GM18870 (cell line): Measurements from ENCODE around the gene HOXB6.

Source experiments
- ATAC-seq: cut with Tn5 transposase; IDR thresholded peaks from one replicate; pipeline ENCODE4 v1.9.1; 2021; ENCODE audit warnings: moderate library complexity; ENCODE audit not compliant: unreplicated experiment

Gene HOXB6

DNA sequence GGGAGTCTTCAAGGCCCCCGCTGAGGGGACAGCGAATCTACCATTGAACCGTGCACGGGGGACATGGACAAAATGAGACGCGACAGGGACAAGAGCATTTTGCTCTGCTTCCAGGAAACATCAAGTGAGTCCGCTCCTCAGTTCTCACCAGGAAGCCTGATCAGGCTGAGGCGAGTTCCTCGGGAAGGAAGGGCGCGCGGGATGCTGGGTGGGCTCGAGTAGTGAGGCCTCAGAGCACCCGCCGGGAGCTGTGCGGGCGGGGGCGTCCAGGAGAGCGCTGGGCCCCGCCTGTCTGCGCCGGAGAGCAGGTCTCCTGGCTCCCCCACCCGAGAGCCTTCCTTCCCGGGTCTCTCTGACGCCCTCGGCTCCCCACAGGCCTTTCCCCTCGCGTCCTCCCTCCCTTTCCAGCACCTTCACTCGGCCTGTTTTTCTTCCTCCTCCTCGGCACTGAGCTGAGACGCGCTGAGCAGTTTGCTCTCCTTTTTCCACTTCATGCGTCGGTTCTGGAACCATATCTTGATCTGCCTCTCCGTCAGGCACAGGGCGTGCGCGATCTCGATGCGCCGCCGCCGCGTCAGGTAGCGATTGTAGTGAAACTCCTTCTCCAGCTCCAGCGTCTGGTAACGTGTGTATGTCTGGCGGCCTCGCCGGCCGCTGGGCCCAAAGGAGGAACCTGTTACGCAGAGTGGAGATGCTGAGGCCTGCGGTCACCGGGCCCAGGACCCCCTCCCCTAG lies 8.6 kb downstream of the HOXB6 start:
- no peak for ATAC-seq

DNA sequence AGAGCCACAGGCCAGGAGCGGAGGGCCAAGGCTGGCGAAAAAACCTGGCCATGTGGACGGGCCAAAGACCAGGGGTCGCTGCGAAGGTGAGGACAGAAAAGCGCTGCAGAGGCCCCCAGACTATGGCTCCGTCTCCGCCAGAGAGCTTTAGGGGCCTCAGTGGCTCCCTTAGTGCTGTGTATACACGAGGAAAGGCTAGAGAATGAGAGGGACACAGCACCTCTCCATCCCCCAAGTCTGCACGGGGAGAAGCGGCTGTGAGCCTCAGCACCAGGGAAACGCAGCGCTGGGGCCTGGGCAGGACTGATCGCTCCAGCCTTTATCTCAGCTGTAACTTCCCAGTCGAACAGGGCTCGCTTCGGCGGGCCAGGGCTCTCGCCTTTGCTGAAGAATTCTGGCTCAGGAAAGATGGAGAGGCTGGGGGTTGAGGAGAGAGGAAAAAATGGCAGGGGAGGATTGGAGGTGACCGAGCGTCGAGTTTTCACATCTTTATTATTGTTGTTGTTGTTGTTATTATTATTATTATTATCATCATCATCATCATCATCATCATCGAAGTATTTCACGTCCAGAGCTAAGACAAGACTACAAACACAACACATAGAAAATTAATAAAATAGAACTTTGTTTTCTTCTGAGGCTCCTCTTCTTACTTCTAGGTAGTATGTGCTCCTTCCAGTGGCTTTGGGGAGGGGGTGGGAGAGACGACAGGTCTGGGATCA lies 9.3 kb downstream of the HOXB6 start:
- no peak for ATAC-seq

DNA sequence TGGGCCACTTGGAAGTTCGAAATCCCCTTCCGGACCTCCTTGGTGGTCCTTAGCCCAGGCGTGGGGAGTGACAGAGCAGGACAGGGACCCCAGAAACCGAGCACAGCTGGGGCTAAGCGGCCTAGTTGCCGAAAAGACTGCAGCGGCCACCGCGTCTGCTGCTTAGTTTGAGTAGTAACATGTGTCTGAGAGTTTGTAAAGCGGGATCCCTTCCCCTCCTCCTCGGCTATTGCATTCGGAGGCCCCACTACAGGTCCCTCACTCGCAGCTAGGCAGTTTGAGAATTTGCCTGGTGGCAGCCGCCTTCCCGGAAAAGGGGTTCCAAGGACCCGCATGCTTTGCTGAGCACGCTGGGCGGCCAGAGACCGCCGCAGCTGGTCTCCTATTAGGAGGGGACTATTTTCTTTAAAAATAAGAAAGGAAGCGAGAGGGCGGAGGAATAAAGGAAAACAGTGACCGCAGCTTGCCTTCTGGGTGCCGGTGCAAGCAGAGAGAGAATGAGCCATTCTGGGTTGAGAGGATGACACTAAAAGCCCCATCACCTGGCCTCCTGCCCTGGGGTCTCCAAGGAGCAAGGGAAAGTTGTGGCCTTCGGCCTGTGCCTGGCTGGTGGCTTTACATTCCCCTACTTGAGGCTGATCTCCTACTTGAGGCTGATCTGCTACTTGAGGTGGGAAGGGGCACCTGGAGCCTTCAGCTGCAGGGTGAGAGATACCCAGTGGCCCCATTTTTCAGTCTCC lies 10.1 kb downstream of the HOXB6 start:
- no peak for ATAC-seq

DNA sequence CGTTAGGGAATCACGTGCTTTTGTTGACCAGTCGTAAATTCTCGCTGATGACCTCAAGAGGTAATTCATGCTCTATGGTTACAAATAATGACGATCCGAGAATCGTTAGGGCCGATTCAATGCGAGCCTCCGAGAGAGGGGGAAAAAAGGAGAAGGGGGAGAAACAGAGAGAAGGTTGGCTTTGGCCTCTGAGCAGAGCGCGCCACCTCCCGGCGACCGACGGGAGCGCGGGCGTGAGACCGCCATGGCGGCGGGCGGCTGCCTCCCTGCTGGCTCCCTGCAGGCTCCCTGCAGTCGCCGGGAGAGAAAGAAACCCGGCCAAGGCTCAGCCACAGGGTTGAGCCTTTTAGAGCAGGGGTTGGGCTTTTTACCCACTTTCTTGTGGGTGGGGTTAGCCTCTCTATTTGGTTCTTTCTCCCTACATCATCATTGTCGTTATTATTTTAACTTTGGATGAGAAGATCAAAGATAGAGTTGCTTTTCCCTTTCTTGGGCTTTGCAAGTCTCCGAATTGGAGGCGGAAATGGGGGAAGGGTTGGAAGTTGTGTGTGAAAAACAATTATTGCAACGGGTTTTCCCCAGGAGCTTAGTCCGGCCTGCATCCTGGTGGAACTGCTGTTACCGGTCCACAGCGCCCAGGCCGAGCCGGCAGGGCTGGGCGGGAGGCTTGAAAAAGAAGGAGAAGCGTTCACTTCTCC lies 10.8 kb downstream of the HOXB6 start:
- no peak for ATAC-seq

DNA sequence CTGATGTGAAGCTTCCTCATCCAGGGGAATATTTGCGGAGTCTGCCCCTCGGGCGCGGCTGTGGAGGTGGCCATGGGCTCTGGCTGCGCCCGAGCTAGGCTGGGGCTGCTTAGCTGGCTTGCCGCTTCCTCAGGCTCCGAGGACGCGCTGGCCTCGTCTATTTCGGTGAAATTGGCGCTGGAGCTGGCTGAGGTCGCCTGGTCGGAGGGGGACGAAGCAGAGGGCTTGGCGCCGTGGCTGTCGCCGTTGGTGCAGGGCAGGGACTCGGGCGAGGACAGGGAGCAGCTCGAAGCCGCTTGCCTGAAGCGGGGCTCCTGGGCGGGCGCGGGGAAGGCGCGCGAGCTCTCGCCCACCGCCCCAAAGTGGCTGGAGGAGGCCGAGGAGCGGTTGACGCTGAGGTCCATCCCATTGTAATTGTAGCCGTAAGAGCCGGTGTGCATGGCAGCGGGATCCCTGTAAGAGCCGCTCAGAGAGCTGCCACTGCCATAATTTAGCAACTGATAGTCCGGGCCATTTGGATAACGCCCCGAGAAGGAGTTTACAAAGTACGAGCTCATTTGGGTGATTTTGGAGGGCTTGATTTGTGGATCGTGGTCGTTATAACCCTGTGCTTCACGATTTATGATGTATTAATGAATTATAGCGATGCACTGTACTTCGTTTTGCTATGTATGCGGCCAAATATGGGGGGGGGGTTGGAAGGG lies 11.5 kb downstream of the HOXB6 start, which contains the start of gene HOXB5:
TSS of gene HOXB5 (minus strand) at position 654 of the 704 bp plus-strand sequence. CDS start at position 557, 97 bp downstream.
- no peak for ATAC-seq

DNA sequence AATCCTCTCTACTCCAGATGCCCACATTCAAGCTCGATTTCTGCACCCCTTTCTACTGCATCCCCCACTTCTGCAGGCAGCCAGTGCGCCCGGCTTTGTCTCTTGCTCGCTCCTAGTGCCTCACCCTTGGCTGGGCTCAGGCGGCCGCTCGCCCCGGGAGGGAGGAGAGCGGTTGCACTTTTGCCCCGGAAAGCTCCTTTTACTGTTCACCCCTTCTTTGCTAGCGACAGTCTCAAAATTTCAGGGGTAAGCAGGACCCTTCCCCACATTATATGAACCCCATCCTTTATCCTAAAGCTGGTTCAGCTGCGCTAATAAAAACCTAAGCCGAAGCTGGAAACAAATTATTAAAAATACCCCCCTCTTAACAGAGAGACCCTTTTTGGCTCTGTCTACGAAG lies 12.2 kb downstream of the HOXB6 start:
- ATAC-seq, result no peak

DNA sequence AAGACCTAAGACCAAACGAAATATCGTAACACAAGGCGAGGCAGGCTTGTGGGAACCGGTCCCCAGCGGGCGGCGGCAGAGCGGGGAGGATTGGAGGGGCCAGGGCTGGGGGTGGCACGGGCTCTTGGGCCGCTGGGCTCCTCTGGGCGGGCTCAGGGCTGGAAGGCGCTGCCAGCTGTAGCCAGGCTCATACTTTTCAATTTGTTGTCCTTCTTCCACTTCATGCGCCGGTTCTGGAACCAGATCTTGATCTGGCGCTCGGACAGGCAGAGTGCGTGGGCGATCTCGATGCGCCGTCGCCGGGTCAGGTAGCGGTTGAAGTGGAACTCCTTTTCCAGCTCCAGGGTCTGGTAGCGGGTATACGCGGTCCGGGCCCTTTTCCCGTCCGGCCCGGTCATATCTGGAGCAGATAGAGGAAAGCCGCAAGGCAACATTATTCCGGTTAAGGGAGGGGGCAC lies 12.7 kb downstream of the HOXB6 start:
- no peak for ATAC-seq

DNA sequence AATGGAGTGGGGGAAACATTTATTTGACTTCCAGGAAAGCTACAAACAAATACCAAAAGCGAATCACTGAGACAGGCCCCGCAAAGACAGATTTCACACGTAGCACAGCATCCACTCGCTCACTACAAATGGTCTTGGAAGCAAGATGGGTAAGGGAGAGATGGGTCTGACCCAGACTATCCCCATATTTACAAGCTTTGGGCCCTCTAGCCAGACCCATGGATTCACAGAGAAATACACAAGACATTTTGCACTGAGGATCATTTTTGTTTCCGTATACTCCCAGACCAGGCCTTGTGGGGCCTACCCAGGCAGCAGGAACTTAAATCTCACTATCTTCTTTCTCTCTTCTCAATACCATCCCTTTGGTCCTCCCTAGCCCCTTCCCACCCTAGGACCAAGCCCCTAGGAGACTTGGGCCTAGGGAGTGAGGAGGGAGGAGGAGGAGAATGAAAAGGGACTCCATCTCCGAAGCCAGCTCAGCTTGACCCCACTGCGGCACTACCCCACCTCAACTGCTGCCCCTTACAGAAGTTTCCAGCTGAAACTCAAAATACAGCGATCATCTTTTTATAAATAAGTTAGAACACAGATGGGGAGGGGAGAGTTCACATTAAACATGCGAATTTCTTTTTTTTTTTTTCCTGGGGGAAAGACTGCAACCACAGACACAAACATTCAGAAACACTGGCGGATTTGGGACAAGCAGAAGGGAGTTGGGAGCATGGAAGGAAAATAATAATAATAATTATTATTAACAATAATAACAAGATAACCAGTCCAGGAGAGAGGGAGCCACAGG lies 13.3 kb downstream of the HOXB6 start:
- ATAC-seq, result no peak

DNA sequence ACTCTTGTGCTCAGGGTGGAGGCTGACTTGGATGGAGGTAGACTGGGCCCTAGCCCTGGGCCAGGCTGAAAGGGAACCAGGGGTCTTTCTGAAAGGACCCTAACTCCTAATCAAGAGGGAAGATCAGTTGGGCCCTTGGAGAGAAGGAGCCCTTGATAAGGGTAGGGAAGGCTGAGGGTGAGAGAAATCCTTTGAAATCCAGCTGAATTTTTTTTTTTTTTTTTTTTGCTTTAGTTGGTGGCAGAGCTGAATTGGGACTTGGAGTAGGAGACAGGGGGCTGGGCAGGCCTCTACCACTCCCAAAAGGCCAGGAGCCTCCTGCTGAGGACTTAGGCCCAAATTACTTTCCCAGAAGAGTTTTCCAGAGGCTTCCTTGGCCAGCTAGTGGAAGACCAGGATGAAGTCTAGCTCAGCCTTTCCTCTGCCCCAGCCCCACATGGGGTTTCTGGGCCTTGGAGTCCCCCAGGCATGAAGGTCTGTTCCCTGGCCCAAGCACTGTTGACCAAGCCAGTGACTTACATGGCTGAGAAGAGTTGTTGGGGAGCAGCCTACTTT lies 14.1 kb downstream of the HOXB6 start:
- no peak for ATAC-seq

DNA sequence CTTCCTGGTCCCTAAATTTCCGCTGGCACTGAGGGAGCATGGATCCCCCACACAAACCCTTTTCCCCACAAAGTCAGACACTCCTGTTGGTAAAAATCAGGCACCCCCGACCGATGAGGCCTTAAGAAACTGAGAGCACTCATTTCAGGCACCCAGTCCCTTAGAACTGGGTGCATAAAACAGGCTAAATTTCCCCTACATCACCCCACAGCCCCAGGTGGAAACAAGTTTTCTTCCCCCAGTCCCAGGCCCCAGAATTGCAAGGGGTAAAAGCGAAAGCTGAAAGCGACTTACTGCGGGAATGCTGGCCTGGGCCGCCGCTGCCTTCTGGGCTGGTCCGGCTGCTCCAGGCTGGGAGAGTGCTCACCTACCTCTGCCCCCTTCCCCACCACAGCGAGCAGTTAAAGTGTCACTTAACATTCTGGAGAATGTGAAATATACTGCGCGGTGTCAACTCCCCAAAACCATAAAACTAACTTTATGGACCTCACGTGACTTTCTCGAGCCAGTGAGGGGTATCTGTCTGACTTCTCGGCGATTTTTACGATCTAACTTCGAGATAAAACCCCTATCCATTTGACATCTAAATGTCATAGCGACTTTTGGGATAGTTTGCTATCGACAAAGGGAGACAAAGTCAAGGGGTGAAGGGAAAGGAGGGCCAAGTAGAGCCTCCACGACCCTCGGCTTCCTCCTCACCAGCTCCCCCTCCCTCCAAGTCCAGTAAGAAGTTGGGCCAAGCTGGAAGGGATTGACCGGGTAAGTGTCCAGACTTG lies 14.8 kb downstream of the HOXB6 start, which contains the start of gene HOXB3:
TSS of gene HOXB3 (minus strand) at position 411 of the 776 bp plus-strand sequence. CDS start 37,767 bp downstream, outside the sequence.
- ATAC-seq, result no peak

DNA sequence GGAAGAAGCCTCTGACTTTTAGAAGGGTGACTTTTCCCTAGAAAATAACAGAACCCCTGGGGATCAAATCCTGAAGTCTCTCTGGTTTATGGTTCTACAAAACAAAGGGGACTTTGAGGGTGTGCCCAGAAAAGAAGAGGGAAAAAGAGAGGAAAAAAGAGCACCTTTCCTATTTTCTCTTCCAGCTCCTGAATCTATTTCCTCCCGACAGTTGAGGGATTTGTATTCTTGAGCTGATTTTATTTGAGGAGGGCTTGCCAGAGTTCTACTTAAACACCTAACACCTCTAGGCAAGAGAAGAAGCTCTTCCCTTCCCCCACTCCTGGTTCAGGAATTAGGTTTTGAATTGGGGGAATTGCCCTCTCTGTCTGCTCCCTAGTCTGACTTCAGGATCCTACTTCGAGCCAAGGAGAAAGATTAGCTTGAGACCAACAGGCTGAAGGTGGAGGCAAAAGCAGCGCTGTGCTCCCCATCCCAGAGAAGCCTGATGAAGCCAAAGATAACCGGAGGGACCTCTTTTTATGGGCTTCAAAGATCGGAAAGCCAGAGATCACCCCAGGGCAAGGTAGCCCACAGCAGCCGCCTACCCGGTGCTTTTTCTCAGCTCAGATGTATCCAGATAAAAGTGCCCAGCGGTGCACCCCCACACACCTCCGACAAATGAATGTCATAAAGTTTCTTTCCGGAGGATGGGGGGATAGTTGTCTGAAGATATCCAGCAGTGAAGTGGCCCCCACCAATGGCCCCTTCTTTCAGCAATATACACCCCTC lies 15.5 kb downstream of the HOXB6 start:
- no peak for ATAC-seq

DNA sequence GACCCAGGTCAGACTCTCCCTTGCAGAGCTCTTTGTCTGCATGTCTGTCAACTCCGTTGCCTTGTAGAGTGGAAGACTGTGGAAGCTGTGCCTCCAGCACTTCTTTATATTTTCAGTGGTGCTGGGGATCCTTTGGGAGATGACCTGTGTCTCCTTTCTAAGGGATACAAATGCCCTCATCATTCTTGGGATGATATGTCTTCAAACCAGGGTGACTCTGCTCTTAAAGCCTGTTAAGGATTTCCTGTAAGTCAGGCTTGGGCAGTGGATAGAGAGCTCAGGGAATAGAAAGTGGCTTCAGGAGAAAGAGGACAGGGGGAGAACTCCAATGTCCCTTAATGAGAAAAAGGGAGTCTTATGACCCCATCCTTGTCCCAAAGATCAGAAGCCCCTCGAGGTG lies 16.3 kb downstream of the HOXB6 start:
- no peak for ATAC-seq

DNA sequence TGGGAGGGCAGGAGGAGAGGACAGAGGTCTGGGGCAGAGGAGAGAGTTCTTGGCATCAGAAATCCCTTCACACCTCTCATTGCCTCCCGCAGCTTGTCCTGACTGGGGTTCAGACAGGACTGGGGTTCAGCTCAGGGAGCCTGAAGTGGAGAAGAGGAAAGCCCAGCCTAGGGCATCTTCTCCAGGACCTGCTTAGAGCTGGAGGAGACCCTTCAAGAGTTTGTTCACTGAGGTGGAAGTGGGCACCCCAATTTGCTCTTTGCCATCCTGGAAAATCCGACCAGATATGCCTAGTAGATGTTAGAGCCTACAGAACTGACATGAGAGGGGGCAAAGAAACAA lies 16.7 kb downstream of the HOXB6 start:
- no peak for ATAC-seq

DNA sequence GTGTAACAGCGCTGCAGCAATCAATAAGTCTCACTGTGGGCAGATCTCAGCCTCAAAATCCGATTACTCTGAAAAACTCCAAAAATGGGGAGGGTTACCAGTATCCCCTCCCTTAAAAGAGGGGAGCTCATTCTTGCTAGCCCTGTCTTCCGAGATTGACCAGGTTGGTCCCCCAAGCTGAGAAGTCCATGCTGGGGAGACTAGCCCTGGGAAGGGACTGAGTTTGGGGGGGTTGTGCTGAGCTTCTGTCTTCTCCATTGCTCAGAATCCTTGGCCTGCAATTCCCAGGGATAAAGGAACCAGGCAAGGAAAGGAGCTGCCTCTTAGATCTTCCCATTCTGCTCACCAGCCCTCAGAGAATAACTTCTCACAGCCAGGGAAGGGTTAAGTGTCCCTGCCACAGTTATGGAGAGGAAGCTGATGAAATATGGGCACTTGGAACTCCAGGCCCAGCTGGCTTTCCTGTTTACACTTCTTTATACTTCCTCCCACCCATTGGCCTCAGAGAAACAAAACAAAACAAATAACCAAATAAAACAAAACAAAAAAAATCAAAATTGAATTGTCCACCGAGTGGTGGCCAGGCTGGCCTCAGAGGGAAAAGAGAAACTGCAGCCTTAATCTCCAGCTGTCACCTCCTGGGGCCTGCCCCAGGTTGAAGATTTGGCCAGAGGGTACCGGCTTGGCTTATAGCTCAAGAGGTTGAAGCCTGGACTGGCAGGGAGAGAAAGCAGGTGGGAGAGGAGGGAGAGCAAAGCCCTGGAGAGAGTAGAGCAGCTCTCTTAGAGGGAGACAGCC lies 17.3 kb downstream of the HOXB6 start:
- no peak for ATAC-seq

DNA sequence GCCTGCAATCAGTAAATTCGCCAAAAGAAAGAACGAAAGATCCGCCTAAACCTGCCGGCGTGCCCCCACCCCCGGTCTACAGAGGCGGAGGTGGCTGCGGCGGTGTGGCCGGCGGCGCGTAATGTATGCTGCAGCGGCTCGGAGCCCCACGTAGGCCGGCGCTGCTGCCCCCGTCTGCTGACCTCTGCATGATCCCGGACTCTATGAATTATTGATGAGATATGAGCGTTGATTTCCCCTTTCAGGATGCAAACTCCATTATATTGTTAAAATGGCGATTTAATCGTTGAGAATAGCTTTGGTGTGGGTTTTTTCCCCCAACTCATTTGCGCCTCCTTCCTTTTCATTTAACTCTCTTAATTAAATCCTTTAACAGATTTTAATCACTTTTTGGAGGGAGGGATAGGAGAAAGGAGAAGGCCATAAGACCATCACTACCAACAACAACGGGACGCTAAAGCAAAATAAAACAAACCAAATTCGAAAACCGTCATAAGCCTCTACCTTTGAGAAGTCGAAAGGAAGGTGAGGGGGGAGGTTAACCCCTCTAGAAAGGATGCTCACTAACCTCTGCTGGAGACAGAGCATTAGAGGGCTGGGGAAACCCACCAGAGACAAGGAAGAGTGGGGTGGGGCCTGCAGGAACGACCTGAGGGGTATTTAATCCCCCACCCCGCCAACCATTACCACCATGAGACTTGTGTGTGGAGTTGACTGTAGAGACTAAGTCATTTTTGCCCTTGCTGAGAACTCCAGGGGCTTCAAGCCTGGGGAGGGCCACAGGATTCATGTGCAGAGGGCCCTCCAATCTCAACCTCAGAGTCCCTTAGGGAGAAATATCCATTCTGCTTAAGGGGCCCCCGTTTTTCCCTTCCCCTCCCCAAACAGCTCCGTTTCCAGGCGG lies 18.2 kb downstream of the HOXB6 start:
- ATAC-seq, result no peak

DNA sequence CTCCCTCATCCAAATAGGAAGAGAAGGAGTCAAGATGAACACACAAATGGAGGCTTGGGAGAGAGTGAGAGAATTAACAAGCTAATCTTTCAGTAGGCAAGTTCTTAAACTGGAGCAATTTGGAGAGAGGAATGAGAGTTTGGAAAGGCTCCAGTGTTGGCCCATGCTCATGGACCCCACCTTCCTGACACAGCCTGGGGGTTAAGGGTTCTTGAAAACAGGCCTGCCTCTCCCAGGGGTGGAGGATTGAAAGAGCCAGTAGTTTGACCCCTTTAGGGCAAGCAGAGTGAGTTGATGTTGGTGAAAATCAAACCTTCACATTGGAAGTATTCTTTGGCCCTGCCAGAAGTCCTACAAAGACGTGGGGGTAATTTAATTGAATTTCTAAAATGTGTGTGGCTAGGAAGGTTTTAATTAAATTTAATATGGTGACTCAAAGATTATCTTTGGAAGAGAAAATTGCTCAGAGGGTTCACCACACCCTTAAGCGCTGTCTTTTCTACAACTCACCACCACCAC lies 20.5 kb downstream of the HOXB6 start:
- ATAC-seq, result no peak
